Hepatic stellate cell (primary cell): ENCODE data around the gene APBB1IP.
"Not testable (repeated sequence)": the region's sequence is repeated elsewhere in the genome, so short reads cannot be mapped to it uniquely, and the experiment has no call there.

Experiments used
- DNase-seq: peaks from one replicate; pipeline ENCODE4 v3.0.0; 2011; ENCODE audit warnings: low spot score

APBB1IP gene

DNA sequence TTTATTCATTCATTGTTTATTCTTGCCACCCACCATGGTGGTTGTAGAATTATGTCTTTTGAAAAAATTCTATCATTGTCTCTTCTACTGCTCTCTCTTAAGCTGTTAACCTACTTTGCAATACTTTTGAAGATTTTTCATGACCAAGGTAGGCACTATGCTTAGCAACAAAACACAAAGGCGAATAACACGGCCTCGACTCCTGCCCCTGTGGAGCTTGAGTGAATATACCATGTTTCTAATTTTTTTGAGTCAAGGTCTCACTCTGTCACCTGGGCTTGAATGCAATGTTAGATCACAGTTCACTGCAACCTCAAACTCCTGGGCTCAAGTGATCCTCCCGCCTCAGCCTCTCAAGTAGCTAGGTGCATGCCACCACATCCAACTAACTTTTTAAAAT is 39.4 kb downstream of the APBB1IP start:
- DNase-seq, result no peak

DNA sequence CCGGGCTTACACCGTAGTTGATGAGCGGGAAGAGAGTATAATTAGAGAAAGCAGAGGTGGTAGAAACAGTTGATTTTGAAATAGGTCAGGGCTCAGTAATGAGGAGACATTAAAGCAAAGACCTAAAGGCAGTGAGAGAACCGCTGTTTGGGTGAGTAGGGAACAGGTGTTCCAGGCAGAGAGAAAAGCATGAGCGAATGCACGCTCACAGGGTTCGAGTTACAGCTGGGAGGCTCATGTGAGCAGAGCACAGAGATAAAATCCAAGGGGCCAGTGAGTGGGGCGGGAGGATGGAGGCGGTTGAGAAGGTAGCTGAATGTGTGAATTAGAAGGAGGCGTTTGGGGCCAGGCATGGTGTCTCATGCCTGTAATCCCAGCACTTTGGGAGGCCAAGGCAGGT is 39.9 kb downstream of the APBB1IP start:
- no peak for DNase-seq

DNA sequence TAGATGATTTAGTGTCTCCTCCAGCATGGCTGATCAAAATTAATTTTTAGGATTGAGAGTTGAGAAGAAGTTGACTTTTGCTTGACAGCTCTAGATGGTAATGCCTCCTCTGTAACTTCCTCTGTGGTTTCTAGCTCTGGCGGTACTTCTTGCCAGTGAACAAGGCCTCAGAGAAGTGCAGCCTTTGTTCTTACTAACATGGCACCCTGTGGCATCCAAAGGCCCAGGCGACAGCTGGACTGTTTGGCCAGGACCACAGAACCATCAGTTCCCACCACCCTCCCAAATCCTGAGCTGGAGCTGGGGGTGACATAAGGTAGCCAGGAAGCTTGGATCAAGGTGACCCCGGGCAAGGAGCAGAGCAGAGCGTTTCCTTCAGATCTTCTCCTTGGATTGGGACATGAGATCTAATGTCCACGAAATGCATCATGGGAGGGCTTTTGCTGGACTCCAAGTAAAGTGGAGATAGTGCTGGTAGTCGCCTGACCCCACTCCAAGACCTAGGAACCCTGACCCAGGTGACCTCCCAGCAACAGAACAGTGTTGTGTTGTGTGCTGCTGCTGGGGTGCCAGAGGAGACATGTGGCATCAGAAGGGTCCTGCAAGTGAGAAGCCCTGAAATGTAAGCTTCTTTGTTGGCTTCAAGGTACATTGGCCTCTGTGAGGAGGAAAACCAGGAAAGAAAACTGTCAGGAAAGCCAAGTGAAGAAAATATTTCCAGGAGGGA is 41.8 kb downstream of the APBB1IP start:
- DNase-seq, result no peak

- DNase-seq, result no peak
Measured at GRCh38 chr10:26481315-26481692, 43.2 kb downstream of the APBB1IP start.

- no peak for DNase-seq
Measured at GRCh38 chr10:26481914-26482550, 43.9 kb downstream of the APBB1IP start.

GRCh38 chr10:26483554-26483953 is 45.4 kb downstream of the APBB1IP start:
- no peak for DNase-seq

- DNase-seq, result no peak
Measured at GRCh38 chr10:26485150-26485941, 47.2 kb downstream of the APBB1IP start.

GRCh38 chr10:26486304-26486703 is 48.2 kb downstream of the APBB1IP start:
- DNase-seq, result no peak

GRCh38 chr10:26486990-26487850 is 49.1 kb downstream of the APBB1IP start:
- DNase-seq, result no peak

GRCh38 chr10:26488344-26488743 is 50.2 kb downstream of the APBB1IP start:
- no peak for DNase-seq

GRCh38 chr10:26489081-26489480 is 50.9 kb downstream of the APBB1IP start:
- DNase-seq, result no peak

DNA sequence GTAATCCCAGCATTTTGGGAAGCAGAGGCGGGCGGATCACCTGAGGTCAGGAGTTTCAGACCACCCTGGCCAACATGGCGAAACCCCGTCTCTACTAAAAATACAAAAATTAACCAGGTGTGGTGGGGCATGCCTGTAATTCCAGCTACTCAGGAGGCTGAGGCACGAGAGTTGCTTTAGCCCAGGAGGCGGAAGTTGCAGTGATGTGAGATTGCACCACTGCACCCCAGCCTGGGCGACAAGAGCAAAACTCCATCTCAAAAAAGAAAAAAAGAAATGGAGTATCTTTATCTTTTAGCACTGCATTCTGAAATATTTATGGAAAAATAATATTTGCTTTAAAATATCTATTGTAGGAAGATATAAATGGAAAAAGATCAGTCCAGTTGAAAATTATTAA is 52.2 kb downstream of the APBB1IP start:
- DNase-seq, result not testable (repeated sequence)

DNA sequence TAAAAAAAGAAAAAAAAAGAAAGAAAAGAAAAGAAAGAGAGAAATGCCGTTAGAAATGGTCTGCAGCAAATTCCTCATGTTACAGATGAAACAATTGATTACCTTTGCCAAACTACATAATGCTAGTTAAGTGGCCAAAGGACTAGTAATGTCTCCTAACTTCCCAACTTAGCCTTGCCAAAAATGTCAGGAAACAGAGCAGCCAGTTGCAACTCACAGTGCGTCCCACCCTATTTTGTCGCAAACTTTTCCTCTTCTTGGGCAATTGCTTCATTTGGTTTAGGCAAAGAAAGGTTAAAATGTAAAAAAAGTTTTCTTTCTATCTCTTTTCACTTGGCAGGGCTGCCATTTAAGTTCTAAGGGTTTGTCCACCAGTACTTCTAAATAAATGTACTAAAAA is 53.1 kb downstream of the APBB1IP start:
- DNase-seq, result no peak

DNA sequence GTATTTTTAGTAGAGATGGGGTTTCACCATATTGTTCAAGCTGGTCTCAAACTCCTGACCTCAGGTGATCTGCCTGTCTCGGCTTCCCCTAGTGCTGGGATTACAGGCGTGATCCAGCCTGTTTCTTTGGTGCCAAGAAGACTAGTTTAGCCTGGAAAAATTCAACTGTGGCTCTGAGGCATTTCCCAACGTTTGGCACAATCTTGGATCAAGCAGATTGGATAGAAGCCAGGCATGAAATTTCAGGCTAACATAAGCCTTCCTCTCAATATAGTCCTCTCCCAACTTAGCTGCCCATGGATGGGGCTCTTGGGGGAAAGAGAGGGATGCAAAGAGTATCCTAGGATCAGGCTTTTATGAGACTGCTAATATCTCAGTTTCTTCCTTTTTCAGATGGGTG is 53.8 kb downstream of the APBB1IP start:
- DNase-seq, result no peak

DNA sequence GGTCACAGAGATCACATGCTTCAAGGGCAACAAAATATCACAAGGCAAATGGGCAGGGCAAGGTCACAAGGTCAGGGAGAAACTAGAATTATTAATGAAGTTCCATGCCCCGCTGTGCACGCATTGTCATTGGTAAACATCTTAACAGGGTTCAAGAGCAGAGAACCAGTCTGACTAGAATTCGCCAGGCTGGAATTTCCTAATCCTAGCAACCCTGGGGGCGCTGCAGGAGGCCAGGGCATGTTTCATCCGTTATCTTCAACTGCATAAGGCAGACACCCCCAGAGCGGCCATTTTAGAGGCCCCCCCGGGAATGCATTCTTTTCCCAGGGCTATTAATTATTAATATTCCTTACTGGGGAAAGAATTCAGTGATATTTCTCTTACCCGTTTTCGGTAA is 54.6 kb downstream of the APBB1IP start:
- DNase-seq, result not testable (repeated sequence)

DNA sequence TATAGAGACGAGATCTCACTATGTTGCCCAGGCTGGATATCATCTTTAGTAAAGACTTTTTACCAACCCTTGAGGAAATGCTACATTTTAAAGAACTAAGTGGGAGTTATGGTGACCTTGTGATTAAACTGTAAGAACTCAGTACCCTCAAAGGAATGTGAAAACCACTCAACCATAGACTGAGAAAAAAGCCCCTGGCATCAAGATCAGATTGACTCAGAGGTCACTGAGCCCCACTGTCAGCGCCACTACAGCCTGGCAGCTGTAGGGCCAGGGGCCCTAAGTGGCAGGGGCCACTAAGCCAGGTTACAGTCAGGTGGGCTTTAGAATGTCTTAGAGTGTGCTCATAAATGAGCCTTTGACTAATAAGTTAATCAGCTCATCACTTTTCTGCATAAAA is 55.9 kb downstream of the APBB1IP start:
- no peak for DNase-seq

- DNase-seq, result no peak
Measured at GRCh38 chr10:26499426-26499825, 61.3 kb downstream of the APBB1IP start.

DNA sequence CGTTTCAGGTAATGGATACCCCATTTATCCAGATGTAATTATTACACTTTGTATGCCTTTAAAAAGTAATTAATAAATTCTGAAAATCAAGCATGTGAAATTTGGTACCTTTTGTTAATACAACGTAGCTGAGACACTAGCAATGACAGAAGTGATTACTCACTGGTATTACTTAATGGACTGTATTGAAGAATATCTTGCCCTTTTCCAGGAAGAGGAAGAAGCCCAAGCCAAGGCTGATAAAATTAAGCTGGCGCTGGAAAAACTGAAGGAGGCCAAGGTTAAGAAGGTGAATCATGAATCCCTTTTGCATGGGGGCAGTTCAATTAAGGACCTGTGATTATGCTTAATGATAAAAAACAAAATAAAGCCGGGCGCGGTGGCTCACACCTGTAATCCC is 64.8 kb downstream of the APBB1IP start:
- no peak for DNase-seq

- DNase-seq, result no peak
Measured at GRCh38 chr10:26503911-26504310, 65.8 kb downstream of the APBB1IP start.

- not testable (repeated sequence) for DNase-seq
Measured at GRCh38 chr10:26504429-26504828, 66.3 kb downstream of the APBB1IP start.

DNA sequence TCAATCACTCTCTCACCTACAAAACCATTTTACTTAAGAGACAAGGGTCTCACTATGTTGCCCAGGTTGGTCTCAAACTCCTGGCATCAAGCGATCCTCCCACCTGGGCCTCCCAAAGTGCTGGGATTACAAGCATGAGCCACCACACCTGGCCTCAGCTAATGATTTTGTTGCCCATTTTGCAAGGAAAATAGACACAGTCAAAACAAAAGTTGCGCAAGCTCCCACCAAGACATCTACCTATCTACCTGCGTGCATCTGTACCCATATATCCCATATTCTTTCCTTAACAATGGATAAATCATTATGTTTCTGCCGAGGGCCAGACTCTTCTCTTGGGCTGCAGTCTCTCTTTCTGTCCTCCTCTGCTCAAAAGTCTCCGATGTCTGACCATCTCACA is 67.3 kb downstream of the APBB1IP start:
- DNase-seq, result no peak

DNA sequence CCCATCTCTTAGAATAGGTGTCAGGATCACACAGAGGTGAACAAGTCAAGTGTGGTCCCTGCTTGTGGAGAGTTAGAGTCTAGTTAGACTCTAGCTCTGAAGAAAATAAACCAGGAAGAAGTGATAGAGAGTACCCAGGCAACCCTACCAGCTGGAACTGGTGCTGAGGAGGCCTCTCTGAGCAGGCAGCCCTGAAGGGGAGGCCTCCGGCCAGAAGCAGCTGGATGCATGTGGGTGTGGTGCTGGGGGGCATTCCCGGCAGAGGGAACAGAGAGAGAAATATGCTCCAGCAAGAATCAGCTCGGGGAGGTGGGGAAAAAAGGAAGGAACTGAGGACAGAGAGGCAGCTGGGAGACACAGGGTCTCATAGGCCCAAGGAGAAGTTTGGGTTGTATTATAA is 68.6 kb downstream of the APBB1IP start:
- no peak for DNase-seq
